Suppressor macrophage treated with lipopolysaccharide for 1 hour (primary cell): Measurements from ENCODE around the gene ANGEL1.

Source experiments
- DNase-seq, 3 donors: peaks; one replicate each; pipeline ENCODE4 v3.0.0-alpha.2; 2020 to 2022

The ANGEL1 gene

DNA sequence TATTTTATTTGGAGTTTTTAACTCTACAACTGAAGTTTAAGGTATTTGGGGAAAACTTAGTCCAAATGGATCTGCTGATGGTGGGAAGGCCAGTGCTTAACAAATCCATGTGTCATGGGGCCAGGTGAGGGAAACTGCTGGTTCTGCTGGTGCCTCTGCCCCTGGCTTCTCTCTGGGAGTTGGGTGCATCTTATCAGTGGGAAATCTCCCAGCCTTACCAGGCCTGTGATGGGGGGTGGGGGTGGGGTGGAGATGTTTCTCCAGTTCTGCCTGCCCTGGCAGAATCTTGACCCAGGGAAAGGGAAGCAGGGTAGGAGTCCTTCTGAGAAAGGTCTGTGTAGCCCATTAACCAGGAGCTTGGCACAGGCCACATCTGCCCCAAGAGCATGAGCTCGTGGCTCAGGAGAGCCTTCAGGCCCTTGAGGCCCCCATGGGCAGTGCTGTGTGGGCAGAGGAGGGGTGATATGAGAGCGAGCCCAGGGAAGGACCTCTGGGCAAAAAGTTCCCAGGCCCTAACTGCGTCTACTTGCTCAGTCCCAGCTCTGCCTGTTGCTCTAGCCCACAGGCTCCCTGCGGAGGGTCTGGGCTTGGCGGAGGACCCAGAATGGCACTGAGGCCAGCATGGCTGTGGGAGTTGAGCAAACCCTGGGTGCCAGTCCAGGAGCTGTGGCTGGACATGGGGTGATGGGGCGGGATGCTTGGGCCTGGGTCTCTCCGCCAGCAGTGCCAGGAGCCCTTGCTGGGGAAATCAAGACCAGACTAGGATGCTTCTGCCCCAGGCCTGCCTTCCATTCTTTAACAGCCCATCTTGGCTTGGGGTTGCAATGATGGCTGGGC lies 33.2 kb downstream of the ANGEL1 start:
- no peak for DNase-seq

- DNase-seq = no peak
Measured at GRCh38 chr14:76778546-76779215, 34.0 kb downstream of the ANGEL1 start.

- DNase-seq = no peak
Measured at GRCh38 chr14:76777721-76778120, 35.0 kb downstream of the ANGEL1 start.

- peak; percentile 44 to 52 (median 51) for DNase-seq
Measured at GRCh38 chr14:76776428-76777251, 36.0 kb downstream of the ANGEL1 start.

GRCh38 chr14:76775695-76776427 lies 36.8 kb downstream of the ANGEL1 start:
- DNase-seq = no peak

DNA sequence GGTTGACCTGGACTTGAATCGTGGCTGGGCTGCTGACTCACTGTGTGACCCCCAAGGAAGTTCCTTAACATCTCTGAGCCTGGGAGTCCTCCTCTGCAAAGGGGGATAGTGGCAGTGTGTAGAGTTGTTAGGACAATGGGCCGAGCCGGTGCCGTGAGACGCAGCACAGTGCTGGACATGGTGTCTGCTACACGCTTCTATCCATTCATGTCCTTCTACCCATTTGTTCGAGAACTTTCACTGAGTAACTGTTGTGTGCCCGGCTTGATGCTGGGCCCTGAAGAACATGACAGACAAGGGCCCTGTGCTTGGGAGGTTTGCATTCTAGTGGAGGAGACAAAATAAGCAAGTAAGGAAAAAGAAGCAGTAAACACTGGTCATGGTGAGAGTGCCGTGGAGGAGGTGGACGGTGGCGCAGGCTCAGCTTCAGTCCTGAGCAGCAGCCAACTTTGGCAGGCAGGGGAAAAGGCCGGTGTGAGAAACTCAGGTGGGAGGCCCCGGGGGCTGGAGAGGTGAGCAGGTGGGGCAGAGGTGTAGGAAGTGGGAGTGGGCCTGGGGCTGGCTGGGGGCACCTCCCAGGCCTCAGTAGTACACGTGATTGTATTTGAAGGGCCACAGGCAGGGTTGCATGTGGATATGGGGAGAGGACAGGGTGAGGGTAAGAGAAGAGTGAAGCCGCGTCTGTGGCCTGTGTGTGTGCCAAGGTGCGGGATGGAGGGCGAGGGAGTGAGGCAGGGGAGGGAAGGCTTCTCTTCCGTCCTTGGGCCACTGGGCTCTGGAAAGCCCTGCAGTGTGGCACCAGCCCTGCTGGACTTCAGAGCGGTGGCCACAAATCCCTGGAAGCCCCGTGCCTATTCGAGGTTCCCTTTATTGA lies 37.6 kb downstream of the ANGEL1 start:
- DNase-seq = no peak

DNA sequence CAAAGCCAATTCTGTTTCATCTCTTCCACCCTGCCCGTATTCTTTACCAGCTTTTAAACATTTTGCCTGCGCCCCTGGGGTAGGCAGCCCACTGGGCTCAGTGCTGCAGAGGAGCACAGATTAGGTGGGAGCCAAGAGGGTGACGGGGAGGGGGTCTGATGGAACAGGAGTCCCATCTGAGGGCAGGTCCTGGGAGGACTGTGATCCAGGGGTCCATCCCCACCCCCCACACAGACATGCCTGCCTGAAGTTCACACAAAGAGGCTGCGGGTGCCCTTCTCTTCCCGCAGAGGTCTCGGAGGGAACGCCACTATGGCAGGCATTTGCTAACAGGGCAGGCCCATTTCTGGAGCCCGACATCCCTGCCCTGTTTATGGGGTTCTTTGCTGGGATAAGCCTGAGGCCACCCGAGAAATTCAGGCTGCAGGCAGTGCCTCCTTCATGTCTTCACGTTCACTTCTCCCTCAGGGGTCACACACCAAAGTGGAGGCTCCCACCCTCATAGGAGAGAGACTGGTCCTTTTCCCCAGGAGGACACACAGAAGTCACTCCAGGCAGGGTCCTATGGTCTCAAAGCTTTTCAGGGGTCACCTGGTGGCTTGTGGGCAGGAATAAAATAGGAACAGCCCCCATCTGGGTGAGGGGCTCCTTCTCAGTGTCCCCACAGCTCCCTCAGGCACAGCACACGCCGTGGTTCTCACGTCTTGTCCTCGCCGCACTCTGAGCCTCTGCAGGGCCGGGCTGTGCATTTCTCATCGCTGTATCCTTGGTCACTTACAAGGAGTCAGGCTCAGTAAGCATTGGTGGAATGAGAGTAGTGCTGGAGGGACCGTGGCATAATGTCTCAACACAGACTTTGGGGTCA lies 38.5 kb downstream of the ANGEL1 start:
- no peak for DNase-seq

- peak; percentile 94 to 96 (median 95) for DNase-seq
Measured at GRCh38 chr14:76773188-76773885, 39.3 kb downstream of the ANGEL1 start.

DNA sequence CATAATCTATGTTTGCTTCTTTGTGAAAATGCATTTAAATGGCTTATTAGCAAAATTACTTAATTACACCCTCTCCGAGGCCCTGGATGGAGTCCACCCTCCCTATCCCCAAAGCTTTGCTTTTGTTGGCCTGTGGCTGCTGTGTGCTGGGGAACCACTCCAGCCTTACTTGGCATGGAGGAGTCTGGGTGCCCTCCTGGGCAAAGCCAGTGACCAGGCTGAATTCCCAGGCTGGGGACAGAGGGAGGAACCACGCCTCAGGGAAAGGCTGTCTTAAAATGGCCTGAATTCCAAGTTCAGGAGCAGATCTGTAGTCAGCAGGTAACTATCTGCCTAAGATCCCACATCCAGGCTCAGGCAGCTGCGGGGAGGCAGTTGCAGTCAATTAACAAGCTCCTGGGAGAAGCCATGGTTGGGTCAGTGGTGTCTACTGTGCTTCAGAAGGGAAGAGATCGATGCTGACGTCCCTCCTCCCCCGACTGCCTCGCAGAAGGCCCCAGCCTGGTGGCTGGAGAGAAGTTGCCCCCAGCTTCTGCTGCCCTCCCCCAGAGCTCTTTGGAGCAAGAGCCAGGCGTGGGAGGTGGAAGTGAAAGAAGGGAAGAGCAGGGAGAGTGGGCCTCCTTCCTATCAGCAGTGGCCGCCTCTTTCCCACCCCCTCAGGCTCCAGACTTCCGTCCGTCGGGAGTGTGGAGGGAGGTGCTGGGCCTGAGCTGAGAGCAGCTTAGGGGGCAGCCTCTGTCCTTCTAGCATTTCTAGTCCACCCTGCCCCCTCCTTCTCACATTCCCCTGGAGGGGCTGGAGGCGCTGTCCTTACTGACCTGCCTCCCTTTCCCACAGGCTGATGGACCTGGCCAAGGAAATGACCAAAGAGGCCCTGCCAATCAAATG lies 40.1 kb downstream of the ANGEL1 start:
- DNase-seq = peak; percentile 88 to 93 (median 92)

DNA sequence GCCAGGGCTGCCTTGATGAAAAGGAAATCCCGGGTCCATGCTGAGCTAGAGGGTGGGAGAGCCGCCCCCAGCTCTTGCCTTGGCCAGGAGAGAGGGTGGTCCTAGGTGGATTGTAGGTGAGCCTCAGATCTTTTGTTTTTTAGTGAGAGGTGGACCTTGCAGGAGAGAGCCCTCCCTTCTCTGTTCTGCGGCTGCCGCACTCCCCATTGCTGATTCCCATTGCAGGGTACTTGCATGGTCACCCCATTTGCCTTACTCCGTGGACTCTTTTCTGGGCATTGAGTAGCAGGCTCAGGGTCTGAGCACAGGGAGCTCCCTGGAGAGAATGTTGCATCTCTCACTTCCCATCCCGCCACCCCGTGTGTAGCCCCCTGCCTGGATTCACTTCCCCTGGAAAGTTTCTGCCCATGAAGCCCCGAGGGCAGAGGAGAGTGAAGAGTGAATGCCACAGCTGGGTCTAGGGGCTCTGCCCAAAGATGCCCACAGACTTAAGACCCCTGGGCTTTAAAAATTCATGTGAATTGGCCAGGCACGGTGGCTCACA lies 41.2 kb downstream of the ANGEL1 start:
- peak in 1 of 3 donors; percentile 36 for DNase-seq

GRCh38 chr14:76770521-76771436 lies 41.9 kb downstream of the ANGEL1 start:
- DNase-seq = no peak

- no peak for DNase-seq
Measured at GRCh38 chr14:76769636-76770292, 42.9 kb downstream of the ANGEL1 start.

- no peak for DNase-seq
Measured at GRCh38 chr14:76768671-76769500, 43.8 kb downstream of the ANGEL1 start.

- DNase-seq = peak; percentile 91 to 94 (median 94)
Measured at GRCh38 chr14:76767681-76768656, 44.7 kb downstream of the ANGEL1 start.
